Measurements from ENCODE around the gene CUL3. TPM values are rescaled to one million over a fixed set of nuclear protein-coding genes. Genes with fewer than 3 reads are reported as not detected.
"Not testable (repeated sequence)": the region's sequence is repeated elsewhere in the genome, so short reads cannot be mapped to it uniquely, and the experiment has no call there.

CUL3 gene
- total RNA-seq, 1 donor from 2014 or later = 83.6 TPM

DNA sequence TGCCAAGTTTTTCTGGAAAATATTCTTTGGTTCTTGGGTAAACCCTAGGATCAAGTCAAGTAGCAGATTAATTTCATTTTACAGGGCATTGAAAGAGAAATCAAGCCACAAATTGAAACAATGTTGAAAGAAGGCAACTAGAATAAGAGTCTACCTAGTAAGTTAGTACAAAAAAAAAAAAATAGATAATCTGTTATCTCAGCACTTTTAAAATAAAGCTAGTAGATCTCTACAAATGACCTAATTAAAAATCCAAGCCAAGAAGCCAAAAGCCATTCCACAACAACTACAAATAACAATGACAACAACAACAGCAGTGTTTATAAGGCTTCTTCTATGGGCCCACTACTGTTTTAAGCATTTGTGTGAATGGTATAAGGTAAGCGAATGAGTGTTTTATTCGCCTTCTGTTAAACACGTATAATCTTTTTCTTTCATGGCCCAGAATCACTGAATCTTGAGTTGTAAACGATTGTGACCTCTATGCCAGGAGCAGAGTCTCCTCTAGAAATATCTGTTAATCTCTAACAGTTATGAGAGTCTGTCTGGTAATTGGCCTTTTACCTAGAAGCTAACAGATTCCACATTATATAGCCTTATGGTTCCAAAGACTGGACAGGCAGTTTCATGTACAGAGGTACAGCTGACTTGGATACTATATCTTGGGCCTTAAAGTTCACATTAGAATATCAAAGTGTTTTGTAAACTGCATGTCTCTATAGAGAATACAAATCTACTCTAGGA, 28.6 kb upstream of the CUL3 start:
- no peaks in the 10 kb centered on the region for H3K9me3 Mint-ChIP-seq (ENCODE audit: unreplicated experiment)
- TF ChIP-seq, protein P1, sequence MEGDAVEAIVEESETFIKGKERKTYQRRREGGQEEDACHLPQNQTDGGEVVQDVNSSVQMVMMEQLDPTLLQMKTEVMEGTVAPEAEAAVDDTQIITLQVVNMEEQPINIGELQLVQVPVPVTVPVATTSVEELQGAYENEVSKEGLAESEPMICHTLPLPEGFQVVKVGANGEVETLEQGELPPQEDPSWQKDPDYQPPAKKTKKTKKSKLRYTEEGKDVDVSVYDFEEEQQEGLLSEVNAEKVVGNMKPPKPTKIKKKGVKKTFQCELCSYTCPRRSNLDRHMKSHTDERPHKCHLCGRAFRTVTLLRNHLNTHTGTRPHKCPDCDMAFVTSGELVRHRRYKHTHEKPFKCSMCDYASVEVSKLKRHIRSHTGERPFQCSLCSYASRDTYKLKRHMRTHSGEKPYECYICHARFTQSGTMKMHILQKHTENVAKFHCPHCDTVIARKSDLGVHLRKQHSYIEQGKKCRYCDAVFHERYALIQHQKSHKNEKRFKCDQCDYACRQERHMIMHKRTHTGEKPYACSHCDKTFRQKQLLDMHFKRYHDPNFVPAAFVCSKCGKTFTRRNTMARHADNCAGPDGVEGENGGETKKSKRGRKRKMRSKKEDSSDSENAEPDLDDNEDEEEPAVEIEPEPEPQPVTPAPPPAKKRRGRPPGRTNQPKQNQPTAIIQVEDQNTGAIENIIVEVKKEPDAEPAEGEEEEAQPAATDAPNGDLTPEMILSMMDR (IDR thresholded peaks at IDR 0.05) = no peak
- H3K36me3 Mint-ChIP-seq (ENCODE audit: unreplicated experiment) = no peaks in the 10 kb centered on the region
- no peak overlapping the region for H3K27ac Mint-ChIP-seq (ENCODE audit: unreplicated experiment)
- H3K27me3 Mint-ChIP-seq (ENCODE audit: unreplicated experiment) = peaks cover 2% of the 10 kb centered on the region
- no peak overlapping the region for H3K4me3 Mint-ChIP-seq (ENCODE audit: unreplicated experiment)
- H3K4me1 Mint-ChIP-seq (ENCODE audit: unreplicated experiment) = no peaks in the 10 kb centered on the region
- DNase-seq (ENCODE audit: extremely low spot score, unreplicated experiment) = no peak

DNA sequence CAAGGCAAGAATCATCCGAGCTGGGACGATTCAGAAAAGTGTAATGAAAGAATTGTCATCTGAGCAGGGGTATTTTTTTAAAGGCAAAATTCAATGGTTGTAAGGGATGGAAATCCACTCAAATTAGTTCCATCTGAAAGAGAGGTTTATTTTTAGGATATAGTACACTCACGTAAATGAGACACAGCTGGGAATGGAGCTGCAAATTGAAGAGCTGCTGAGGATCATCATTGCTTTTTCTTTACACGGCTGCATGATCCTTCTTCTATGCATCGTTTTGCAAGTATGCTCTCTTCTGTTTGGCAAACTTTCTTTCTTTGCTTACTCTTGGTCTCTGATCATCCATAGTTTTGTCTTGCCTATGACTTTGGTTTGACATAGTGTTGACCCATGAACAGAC, 27.4 kb upstream of the CUL3 start:
- Mint-ChIP-seq H3K4me1 (ENCODE audit: unreplicated experiment) (no peaks in the 10 kb centered on the region), H3K9me3 (ENCODE audit: unreplicated experiment) (no peaks in the 10 kb centered on the region), H3K27ac (ENCODE audit: unreplicated experiment) (no peak overlapping the region), H3K4me3 (ENCODE audit: unreplicated experiment) (no peak overlapping the region), H3K36me3 (ENCODE audit: unreplicated experiment) (no peaks in the 10 kb centered on the region), H3K27me3 (ENCODE audit: unreplicated experiment) (peaks cover 2% of the 10 kb centered on the region)
- TF ChIP-seq, protein P1 (IDR thresholded peaks at IDR 0.05) = no peak
- no peak for DNase-seq (ENCODE audit: extremely low spot score, unreplicated experiment)

GRCh38 chr2:224611938-224612337, 26.8 kb upstream of the CUL3 start:
- no peaks in the 10 kb centered on the region for H3K9me3 Mint-ChIP-seq (ENCODE audit: unreplicated experiment)
- no peaks in the 10 kb centered on the region for H3K4me1 Mint-ChIP-seq (ENCODE audit: unreplicated experiment)
- DNase-seq (ENCODE audit: extremely low spot score, unreplicated experiment) = no peak
- H3K36me3 Mint-ChIP-seq (ENCODE audit: unreplicated experiment) = no peaks in the 10 kb centered on the region
- no peak overlapping the region for H3K4me3 Mint-ChIP-seq (ENCODE audit: unreplicated experiment)
- TF ChIP-seq, protein P1 (IDR thresholded peaks at IDR 0.05) = no peak
- H3K27ac Mint-ChIP-seq (ENCODE audit: unreplicated experiment) = no peak overlapping the region
- peaks cover 2% of the 10 kb centered on the region for H3K27me3 Mint-ChIP-seq (ENCODE audit: unreplicated experiment)

GRCh38 chr2:224608104-224608503, 22.9 kb upstream of the CUL3 start:
- no peak overlapping the region for H3K4me3 Mint-ChIP-seq (ENCODE audit: unreplicated experiment)
- no peaks in the 10 kb centered on the region for H3K36me3 Mint-ChIP-seq (ENCODE audit: unreplicated experiment)
- H3K9me3 Mint-ChIP-seq (ENCODE audit: unreplicated experiment) = no peaks in the 10 kb centered on the region
- TF ChIP-seq, protein P1 (IDR thresholded peaks at IDR 0.05) = no peak
- H3K4me1 Mint-ChIP-seq (ENCODE audit: unreplicated experiment) = no peaks in the 10 kb centered on the region
- DNase-seq (ENCODE audit: extremely low spot score, unreplicated experiment) = no peak
- H3K27ac Mint-ChIP-seq (ENCODE audit: unreplicated experiment) = no peak overlapping the region
- peaks cover 2% of the 10 kb centered on the region for H3K27me3 Mint-ChIP-seq (ENCODE audit: unreplicated experiment)

- not testable (repeated sequence) for DNase-seq (ENCODE audit: extremely low spot score, unreplicated experiment); H3K27me3 Mint-ChIP-seq (ENCODE audit: unreplicated experiment); H3K4me3 Mint-ChIP-seq (ENCODE audit: unreplicated experiment); H3K36me3 Mint-ChIP-seq (ENCODE audit: unreplicated experiment); H3K9me3 Mint-ChIP-seq (ENCODE audit: unreplicated experiment); H3K27ac Mint-ChIP-seq (ENCODE audit: unreplicated experiment); H3K4me1 Mint-ChIP-seq (ENCODE audit: unreplicated experiment)
These were observed 18.8 kb upstream of the CUL3 start for GRCh38 chr2:224603746-224604500.

GRCh38 chr2:224602778-224603375, 17.7 kb upstream of the CUL3 start:
- not testable (repeated sequence) for H3K4me1 Mint-ChIP-seq (ENCODE audit: unreplicated experiment); H3K4me3 Mint-ChIP-seq (ENCODE audit: unreplicated experiment); H3K27ac Mint-ChIP-seq (ENCODE audit: unreplicated experiment); H3K36me3 Mint-ChIP-seq (ENCODE audit: unreplicated experiment); H3K27me3 Mint-ChIP-seq (ENCODE audit: unreplicated experiment); DNase-seq (ENCODE audit: extremely low spot score, unreplicated experiment); H3K9me3 Mint-ChIP-seq (ENCODE audit: unreplicated experiment)

All from osteocyte (in vitro differentiated cells).